WTC11 (cell line): ENCODE results near the gene TMEM45B. TPM values are rescaled to one million over a fixed set of nuclear protein-coding genes. Genes with fewer than 3 reads are reported as not detected.
"Not testable (repeated sequence)": the region's sequence is repeated elsewhere in the genome, so short reads cannot be mapped to it uniquely, and the experiment has no call there.

Source experiments
- ATAC-seq: fragments of 200-7000 bp; cut with Tn5 transposase; 2 replicates; pipeline ENCODE4 v1.10.0; 2021; ENCODE audit warnings: mild to moderate bottlenecking, moderate library complexity
- CTCF ChIA-PET: fragments of 300-600 bp; sonication (Branson Sonifier 250); formaldehyde crosslinking; loops from one replicate; lab custom pipeline; 2021; ENCODE audit warnings: antibody characterized with exemption; lab: Charles Lee
- POLR2A ChIA-PET: fragments of 350-600 bp; sonication (Branson Sonifier 250); formaldehyde crosslinking; loops from one replicate; lab custom pipeline; 2021; ENCODE audit warnings: antibody characterized with exemption; lab: Charles Lee
- DNase-seq: peaks from one replicate; pipeline ENCODE4 v3.0.0; 2021; ENCODE audit warnings: low spot score
- H3K27ac Mint-ChIP-seq: 2 replicates; pipeline ENCODE4 v1.8.0; 2021; ENCODE audit warnings: mixed read lengths
- H3K27me3 Mint-ChIP-seq: 2 replicates; pipeline ENCODE4 v1.8.0; 2021; ENCODE audit warnings: low read depth, mild to moderate bottlenecking, moderate library complexity, mixed read lengths
- H3K36me3 Mint-ChIP-seq: 2 replicates; pipeline ENCODE4 v1.8.0; 2021; ENCODE audit warnings: mixed read lengths
- H3K4me1 Mint-ChIP-seq: 2 replicates; pipeline ENCODE4 v1.8.0; 2022; ENCODE audit warnings: mixed read lengths
- H3K4me3 Mint-ChIP-seq: 2 replicates; pipeline ENCODE4 v1.8.0; 2021; ENCODE audit warnings: mild to moderate bottlenecking, moderate library complexity, mixed read lengths
- H3K9me3 Mint-ChIP-seq: 2 replicates; pipeline ENCODE4 v1.8.0; 2021; ENCODE audit warnings: mixed read lengths
- FOXP1 ChIP-seq: sonication (generic); formaldehyde crosslinking; IDR thresholded peaks from 2 replicates; pipeline ENCODE4 v1.8.0; 2022; ENCODE audit warnings: missing genetic modification reagents, mild to moderate bottlenecking, moderate library complexity, borderline replicate concordance
- GABPB1 ChIP-seq: sonication (generic); formaldehyde crosslinking; IDR thresholded peaks from 2 replicates; pipeline ENCODE4 v1.8.1; 2023; ENCODE audit warnings: mild to moderate bottlenecking, missing genetic modification reagents
- NFYB ChIP-seq: sonication (generic); formaldehyde crosslinking; conservative IDR thresholded peaks from 2 replicates; pipeline ENCODE4 v1.8.0; 2022; ENCODE audit warnings: low read depth, missing genetic modification reagents
- SMAD4 ChIP-seq: sonication (generic); formaldehyde crosslinking; IDR thresholded peaks from 2 replicates; pipeline ENCODE4 v1.8.0; 2022; ENCODE audit warnings: mild to moderate bottlenecking, missing genetic modification reagents
- total RNA-seq: library from RNA; stranded (reverse); gene quantifications from 3 replicates; pipeline ENCODE4 v1.2.3, GENCODE V29; 2021
- TF ChIP-seq, protein P1 (sequence below): sonication (generic); formaldehyde crosslinking; IDR thresholded peaks from 2 replicates; pipeline ENCODE4 v1.8.1; 2023; ENCODE audit warnings: mild to moderate bottlenecking, missing genetic modification reagents

Gene TMEM45B
- total RNA-seq, 1 experiment from 2014 or later = 0.59 TPM

DNA sequence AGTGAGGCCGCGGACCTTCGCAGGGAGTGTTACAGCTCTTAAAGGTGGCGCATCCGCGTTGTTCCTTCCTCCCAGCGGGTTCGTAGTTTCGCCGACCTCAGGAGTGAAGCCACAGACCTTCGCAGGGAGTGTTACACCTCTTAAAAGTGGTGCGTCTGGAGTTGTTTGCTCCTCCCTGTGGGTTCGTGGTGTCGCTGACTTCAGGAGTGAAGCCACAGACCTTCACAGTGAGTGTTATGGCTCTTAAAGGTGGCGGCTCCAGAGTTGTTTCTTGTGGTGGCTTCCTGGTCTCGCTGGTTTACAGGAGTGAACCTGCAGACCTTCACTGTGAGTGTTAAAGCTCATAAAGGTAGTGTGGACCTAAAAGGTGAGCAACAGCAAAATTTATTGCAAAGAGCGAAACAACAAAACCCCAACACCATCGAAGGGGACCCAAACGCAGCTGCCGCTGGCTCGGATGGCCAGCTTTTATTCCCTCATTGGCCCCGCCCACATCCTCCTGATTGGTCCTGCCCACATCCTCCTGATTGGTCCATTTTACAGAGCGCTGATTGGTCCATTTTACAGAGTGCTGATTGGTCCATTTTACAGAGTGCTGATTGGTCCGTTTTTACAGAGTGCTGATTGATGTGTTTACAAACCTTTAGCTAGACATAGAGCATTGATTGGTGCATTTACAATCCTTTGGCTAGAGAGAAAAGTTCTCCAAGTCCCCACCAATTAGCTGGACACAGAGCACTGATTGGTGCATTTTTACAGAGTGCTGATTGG lies 1.2 kb upstream of the TMEM45B start:
- TF ChIP-seq FOXP1 (CRISPR knock-in tag) = no peak
- TF ChIP-seq NFYB = peak; percentile 85
- TF ChIP-seq, all 79 proteins: peak for 1
- Mint-ChIP-seq H3K27ac (no peak overlapping the region), H3K9me3 (peaks cover 22% of the 10 kb centered on the region; the same call in 1 of the 2 replicates), H3K27me3 (peaks cover 57% of the 10 kb centered on the region), H3K4me3 (peak overlapping the region; percentile 70), H3K4me1 (peaks cover 2% of the 10 kb centered on the region; the same call in 1 of the 2 replicates), H3K36me3 (peaks cover 3% of the 10 kb centered on the region)
- ATAC-seq (0 out of 2 replicates have a peak, but pooled peaks have one; percentile 8), DNase-seq (no peak)
- ChIA-PET CTCF (no interaction called here), POLR2A (interaction anchor here (1.1 kb wide), 1 partner anchor 47 kb away, joined by 4 read pairs; no protein-coding TSS in a partner anchor)

DNA sequence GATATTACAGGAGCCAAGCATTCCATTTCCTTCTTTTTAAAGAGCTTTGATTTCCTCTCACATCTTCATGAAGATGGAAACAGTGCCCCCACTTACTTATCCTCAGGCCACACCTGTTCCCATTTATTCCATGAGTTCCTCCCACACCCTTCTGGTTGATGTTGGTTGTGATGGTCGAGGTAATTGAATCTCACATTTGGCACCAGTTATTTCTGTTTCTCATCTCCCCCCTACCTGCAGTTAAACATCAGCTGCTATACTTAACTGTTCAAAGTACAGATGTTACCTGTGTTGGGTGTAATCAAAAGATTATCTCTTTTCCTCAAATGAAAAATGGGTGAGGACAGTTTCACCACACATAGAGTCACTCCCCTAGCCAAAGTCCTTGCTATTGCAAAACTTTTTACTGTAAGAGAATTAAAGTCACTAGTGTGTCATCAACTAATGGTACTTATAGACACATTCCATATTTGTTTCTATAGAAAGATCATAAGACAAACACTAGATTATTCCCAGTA lies 1.9 kb downstream of the TMEM45B start:
- DNase-seq (no peak), ATAC-seq (no peak)
- Mint-ChIP-seq H3K4me3 (no peak overlapping the region), H3K4me1 (peaks cover 2% of the 10 kb centered on the region; the same call in 1 of the 2 replicates), H3K9me3 (peaks cover 9% of the 10 kb centered on the region; the same call in 1 of the 2 replicates), H3K27me3 (peaks cover 58% of the 10 kb centered on the region), H3K36me3 (peaks cover 3% of the 10 kb centered on the region), H3K27ac (no peak overlapping the region)
- 0 out of 2 replicates have a peak, but pooled peaks have one; percentile 28 for TF ChIP-seq GABPB1 (CRISPR knock-in tag)
- TF ChIP-seq SMAD4 (CRISPR knock-in tag) = no peak
- POLR2A ChIA-PET = no interaction called here
- CTCF ChIA-PET = no interaction called here

DNA sequence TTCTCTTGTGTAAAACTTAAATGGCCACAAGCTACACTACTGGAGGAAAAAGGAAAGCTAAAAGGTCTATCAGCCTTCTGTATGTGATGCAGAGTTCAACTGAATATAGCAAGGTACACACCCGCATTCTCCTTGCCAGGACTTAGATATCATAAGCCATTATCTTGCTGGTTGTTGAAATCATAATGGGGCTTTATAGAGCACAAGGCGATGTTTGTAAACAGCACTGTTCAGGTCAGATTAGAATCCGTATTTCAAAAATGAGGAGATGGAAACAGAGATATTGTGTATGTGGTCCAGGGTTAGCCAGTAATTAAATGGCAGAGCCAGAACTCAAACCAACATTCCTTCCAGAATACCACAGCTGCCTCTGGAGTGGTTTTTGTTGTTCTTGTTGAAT lies 2.6 kb downstream of the TMEM45B start:
- ATAC-seq, H3K4me3 Mint-ChIP-seq, H3K9me3 Mint-ChIP-seq, POLR2A ChIA-PET, DNase-seq, CTCF ChIA-PET, H3K27ac Mint-ChIP-seq, H3K36me3 Mint-ChIP-seq, H3K4me1 Mint-ChIP-seq: not testable (repeated sequence)
- H3K27me3 Mint-ChIP-seq = peaks cover 58% of the 10 kb centered on the region

DNA sequence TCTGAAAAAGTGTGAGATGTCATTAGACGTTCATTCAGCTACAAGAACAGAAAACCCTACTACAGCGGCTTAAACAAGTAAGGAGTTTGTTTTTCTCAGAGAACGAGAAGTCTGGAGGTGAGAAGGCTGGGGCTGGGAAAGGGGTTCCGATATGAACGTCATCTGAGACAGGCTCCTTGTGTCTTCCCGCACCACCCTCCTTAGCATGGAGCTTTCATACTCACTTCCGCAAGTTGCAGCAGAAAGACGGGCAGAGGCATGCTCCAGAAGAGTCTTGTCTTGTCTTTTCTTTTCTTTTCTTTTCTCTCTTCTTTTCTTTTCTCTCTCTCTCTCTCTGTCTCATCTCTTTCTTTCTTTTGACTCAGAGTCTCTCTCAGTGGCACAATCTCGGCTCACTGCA lies 3.6 kb downstream of the TMEM45B start:
- DNase-seq = no peak
- peaks cover 3% of the 10 kb centered on the region for H3K36me3 Mint-ChIP-seq
- TF ChIP-seq, protein P1, sequence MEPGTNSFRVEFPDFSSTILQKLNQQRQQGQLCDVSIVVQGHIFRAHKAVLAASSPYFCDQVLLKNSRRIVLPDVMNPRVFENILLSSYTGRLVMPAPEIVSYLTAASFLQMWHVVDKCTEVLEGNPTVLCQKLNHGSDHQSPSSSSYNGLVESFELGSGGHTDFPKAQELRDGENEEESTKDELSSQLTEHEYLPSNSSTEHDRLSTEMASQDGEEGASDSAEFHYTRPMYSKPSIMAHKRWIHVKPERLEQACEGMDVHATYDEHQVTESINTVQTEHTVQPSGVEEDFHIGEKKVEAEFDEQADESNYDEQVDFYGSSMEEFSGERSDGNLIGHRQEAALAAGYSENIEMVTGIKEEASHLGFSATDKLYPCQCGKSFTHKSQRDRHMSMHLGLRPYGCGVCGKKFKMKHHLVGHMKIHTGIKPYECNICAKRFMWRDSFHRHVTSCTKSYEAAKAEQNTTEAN = no peak
- TF ChIP-seq, all 79 proteins: peak for 0
- peaks cover 53% of the 10 kb centered on the region for H3K27me3 Mint-ChIP-seq
- H3K4me3 Mint-ChIP-seq = no peak overlapping the region
- CTCF ChIA-PET = no interaction called here
- no peak for ATAC-seq
- peaks cover 6% of the 10 kb centered on the region; the same call in 1 of the 2 replicates for H3K9me3 Mint-ChIP-seq
- peaks cover 2% of the 10 kb centered on the region; the same call in 1 of the 2 replicates for H3K4me1 Mint-ChIP-seq
- POLR2A ChIA-PET = no interaction called here
- no peak overlapping the region for H3K27ac Mint-ChIP-seq

DNA sequence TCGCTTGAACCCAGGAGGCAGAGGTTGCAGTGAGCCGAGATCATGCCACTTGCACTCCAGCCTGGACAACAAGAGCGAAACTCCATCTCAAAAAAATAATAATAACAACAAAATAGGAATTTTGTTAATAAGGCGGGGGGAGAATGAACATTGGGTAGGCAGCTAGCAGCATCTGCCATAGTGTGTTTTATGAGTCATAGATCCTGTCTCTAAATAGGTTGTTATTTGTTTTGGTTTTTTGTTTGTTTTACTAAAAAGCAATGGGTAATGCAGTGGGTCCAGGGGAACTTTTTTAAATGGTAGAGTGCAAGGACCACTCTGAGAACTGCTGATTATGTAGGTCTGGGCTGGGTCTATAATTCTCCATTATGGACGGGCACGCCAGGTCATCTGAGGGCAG lies 4.6 kb downstream of the TMEM45B start:
- H3K36me3 Mint-ChIP-seq, CTCF ChIA-PET, POLR2A ChIA-PET, ATAC-seq, H3K4me3 Mint-ChIP-seq, H3K4me1 Mint-ChIP-seq, H3K9me3 Mint-ChIP-seq, H3K27ac Mint-ChIP-seq, DNase-seq: not testable (repeated sequence)
- peaks cover 43% of the 10 kb centered on the region for H3K27me3 Mint-ChIP-seq

DNA sequence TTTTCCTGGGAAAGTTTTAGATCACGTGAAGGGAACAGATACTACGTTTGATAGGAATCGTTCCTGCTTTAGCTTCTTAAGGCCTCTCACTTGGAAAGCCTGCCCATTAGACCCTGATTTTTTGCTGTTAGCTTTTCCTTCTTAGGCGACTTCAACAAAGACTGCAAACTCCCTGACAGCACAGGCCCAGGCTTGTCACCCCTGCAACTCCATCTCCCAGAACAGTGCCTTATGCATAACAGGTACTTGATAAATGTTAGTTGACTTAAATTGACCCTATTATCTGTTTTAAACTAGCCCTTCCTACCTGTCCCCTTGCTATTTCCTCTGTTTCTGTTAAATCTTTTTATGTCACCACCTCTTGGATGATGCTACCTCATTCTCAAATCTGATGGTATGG lies 7.6 kb downstream of the TMEM45B start:
- ATAC-seq, POLR2A ChIA-PET: not testable (repeated sequence)

DNA sequence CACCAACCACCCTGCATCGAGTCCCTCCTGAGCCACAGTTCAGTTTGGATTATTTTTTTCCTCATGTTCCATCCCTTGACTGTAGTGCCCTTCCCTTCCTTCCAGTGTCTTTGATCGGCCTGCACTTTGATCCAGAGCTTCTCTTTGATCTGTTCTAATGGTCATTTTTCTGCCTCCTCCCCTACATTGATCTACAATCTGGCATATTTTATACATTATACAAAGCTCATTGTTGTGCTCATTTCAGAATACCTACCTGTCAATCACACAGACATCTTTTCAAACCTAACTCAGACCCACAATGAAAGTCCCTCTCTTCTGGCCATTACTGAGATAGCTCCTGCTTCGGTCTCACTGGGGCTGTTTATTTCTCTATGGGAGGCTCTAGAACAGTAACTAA lies 8.2 kb downstream of the TMEM45B start:
- CTCF ChIA-PET, H3K4me1 Mint-ChIP-seq, H3K27ac Mint-ChIP-seq, ATAC-seq, DNase-seq, H3K36me3 Mint-ChIP-seq, POLR2A ChIA-PET, H3K9me3 Mint-ChIP-seq, H3K27me3 Mint-ChIP-seq, H3K4me3 Mint-ChIP-seq: not testable (repeated sequence)

More for the DNA sequence above, 7.6 kb downstream of the TMEM45B start:
- not testable (repeated sequence) for H3K9me3 Mint-ChIP-seq, H3K36me3 Mint-ChIP-seq, DNase-seq, H3K4me3 Mint-ChIP-seq, H3K4me1 Mint-ChIP-seq, H3K27ac Mint-ChIP-seq
- CTCF ChIA-PET = interaction anchor here (0.6 to 0.7 kb wide), 2 partner anchors 59 to 1724 kb away, joined by 3 read pairs; no protein-coding TSS in a partner anchor
- H3K27me3 Mint-ChIP-seq = peaks cover 13% of the 10 kb centered on the region
